Astrocyte (in vitro differentiated cells and primary cell): ENCODE measurements around the gene POU6F2.

Experiments
- CTCF ChIP-seq: IDR thresholded peaks from 2 replicates; pipeline ENCODE4 v1.5.1; 2011; ENCODE audit warnings: low read depth, mild to moderate bottlenecking, inconsistent platforms, low read length, moderate library complexity; ENCODE audit not compliant: insufficient read depth
- EZH2 ChIP-seq: IDR thresholded peaks from 2 replicates; pipeline ENCODE4 v1.6.1; 2012; ENCODE audit warnings: mild to moderate bottlenecking, low read length, inconsistent platforms; ENCODE audit not compliant: insufficient read depth

GRCh38 chr7:39269034-39269433, 291.3 kb downstream of the POU6F2 start:
- TF ChIP-seq CTCF (no peak), EZH2 (no peak)
